ENCODE measurements around the gene AMIGO2.
"Not testable (repeated sequence)": the region's sequence is repeated elsewhere in the genome, so short reads cannot be mapped to it uniquely, and the experiment has no call there.

The AMIGO2 gene

DNA sequence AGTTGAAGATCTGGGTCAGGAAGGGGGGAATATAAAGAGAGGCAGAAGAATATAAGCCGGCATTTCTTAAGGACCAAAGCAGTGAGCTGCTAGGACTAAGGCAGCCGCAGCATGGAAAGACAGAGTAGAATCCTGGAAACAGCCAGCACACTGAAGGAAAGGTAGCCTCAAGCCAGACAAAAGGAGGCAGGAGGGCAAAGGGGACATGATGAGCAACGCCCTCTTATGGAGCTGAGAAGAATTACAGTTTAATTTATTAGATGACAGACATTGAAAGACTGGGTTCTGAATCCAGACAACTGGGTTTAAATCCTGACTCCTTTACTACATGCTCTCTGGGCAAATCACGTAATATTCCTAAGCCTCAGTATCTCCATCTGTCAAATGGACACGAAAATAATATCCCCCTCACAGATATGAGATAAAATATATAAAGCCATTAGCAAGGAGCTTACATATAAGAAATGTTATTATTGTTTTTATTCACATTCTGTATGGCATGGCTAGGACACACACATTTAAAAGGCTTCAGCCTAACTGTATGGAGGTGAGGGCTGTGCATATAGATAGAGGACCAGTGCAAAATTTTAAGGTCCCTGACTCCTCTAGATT, 8.4 kb downstream of the AMIGO2 start:
- DNase-seq = peak in 1 of 2 donors; percentile 16

DNA sequence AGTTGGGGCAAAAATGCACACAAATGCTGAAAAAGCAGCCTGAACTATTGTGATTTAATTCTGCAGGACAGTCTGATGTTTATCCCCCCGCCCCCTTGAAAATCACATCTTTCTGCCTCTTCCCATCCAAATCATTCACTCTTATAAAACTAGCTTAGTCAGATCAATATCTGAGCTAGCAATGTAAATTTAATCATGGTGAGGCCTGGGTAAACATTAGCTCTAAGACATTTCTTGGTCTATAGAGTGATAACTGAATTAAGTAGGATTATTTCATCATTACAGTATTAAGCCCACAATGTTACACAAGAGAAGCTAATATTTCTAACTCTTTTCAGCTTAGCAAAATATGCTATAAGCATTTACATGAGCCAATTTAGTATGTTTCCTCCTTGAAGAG, 9.4 kb downstream of the AMIGO2 start:
- DNase-seq = no peak

DNA sequence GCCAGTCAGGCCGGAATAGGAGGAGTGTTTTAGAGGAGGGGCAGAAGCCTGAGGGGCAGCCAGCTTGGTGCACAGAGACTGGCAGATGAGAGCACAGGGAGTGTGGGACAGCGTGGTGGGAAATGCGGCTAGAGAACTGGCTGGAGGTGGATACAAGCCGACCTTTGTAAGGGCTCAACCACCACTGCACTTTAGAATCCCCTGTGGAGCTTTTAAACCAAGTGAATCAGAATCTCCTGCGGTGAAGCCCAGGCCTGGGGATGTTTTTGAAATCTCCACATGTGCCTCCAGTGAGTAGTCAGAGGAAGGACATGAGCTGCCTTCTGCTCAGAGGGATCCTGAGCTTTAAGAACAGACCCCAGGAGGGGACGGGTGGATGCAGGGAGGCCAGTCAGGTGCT, 11.2 kb downstream of the AMIGO2 start:
- no peak for DNase-seq

DNA sequence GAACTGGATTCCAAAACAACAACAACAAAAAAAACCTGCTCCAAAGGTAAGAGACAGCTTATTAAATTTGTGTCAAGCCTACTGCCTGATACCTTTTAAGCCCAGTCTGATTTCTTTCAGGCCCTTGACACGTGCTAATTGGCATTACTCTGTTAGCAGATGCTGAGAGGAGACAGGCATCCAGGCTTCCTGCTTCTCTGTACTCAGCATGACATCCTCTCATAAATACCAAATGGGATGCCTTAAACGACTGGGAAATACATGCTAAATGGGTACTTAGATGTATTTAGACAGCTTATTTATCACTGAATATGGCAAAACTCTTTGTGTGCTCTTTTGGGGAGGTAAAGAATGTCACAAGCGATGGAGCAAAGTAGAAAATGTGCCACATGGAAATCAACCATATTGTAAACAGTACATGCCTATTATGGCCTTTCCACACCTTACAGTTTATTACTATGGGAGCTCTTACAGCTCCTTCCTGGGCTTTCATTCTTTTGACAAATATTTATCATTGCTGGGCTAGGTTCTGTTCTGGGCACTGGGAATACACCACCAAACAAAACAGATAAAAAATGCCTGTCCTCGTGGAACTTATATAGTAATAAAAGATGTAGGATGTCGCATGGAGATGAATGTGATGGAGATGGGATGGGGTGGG, 11.9 kb downstream of the AMIGO2 start:
- no peak for DNase-seq

DNA sequence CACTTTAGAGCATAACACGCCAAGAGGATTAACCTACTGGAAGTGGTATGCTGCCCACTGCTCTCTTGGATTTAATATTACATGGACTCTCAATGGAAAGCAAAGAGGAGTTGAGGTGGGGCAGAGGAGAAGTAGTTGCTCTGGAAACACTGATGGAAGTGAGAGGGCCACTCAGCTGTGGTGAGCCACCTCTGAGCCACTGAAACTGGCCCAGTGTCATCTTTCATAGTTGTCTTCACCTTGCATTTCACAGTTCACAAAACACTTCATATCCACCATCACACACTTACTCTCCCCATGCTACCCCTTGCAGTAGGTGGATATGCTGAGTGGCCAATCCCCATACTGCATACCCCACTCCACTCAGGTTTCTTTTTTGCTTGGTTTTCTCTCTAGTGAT, 12.6 kb downstream of the AMIGO2 start:
- DNase-seq = no peak

DNA sequence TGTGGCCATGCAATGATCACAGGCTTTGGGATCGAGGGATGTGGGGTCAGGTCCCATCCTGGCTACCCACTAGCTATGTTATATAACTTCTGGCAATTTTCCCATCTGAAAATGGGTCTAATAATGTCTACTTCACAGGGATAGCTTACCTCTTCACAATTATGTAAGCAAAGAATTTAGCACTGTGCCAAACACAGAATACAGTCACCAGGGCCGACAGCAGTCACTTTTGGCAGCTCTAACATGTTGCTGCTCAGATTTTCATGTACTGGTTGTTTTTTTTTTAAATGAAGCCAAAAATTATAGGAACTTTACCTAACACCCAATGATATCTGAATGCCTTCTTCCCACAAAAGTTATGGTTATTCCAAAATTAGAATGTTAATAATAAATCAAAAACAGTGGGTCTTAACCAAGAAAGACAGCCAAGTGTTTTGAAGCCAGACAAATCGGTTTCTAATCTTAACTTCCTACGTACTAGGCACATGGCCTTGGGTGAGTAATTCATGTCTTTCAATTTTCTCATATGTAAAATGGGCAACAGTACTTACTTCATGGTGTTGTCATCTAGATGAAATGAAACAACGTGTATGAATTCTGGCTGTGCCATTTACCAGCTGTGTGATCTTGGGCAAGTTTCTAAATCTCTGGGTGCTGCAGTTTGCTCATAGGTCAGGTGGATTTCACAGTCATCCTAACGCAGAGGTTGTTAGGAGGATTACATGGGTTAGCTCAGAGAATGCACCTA, 13.3 kb downstream of the AMIGO2 start:
- DNase-seq = no peak

DNA sequence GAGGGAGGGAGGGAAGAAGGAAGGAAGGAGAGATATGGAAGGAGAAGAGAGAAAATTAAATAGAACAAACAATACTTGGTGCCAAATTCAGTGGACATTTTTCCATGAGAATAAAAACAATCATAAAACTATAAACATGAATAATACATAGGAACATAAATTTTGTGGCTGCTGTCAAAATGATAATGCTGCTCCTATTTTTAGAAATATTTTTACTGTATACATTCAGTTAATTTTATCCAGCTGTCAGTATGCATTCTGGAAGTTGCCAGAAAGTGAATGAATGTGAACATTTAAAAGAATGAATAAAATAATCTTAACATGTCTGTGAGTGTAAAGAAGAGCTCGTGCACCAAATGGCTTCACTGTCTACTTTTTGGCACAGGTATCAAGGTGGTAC, 14.2 kb downstream of the AMIGO2 start:
- no peak for DNase-seq

DNA sequence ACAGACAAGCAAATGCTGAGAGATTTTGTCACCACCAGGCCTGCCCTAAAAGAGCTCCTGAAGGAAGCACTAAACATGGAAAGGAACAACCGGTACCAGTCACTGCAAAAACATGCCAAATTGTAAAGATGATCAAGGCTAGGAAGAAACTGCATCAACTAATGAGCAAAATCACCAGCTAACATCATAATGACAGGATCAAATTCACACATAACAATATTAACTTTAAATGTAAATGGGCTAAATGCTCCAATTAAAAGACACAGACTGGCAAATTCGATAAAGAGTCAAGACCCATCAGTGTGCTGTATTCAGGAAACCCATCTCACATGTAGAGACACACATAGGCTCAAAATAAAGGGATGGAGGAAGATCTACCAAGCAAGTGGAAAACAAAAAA, 21.1 kb downstream of the AMIGO2 start:
- DNase-seq = not testable (repeated sequence)

DNA sequence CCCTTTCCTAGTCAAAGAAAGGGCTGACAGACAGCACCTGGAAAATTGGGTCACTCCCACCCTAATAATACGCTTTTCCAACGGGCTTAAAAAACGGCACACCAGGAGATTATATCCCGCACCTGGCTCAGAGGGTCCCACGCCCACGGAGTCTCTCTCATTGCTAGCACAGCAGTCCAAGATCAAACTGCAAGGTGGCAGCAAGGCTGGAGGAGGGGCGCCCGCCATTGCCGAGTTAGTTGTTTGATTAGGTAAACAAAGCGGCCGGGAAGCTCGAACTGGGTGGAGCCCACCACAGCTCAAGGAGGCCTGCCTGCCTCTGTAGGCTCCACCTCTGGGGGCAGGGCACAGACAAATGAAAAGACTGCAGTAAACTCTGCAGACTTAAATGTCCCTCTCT, 22.8 kb downstream of the AMIGO2 start:
- not testable (repeated sequence) for DNase-seq

DNA sequence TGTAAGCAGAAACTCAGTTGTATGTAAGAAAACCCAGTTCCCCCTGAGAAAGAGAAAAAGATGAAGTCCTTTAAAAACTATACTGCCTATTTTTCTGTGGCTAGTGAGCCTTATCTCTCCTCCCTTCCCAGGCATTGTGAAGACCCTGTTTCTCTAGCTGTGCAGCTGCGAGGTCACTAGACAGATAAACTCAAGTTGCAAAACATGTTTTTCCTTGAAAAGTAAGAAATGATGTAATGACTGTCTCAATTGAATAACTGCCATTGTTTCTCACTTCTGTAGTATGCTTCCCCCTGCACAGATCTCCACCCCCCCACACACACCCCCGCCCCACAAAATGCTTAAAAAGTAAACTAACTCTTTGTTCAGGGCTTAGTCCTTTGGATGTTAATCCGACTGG, 23.9 kb downstream of the AMIGO2 start:
- not testable (repeated sequence) for DNase-seq

DNA sequence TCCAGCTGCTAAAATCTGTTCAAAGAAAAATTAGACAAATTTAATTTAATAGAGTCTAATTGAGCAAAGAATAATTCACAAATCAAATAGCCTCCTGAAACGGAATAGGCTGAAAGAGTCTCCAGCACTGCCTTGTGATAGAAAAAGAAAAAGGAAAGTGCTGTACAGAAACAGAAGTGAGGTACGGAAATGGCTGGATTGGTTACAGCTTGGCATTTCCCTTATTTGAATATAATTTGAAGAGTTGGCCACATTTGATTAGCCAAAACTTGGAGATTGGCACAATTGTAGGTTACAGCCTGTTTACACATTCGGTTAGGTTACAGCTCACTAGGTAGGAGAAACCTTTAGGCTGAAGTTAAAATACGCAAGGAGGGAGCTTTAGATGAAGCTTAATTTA, 25.1 kb downstream of the AMIGO2 start:
- DNase-seq = peak; percentile 22 to 23

DNA sequence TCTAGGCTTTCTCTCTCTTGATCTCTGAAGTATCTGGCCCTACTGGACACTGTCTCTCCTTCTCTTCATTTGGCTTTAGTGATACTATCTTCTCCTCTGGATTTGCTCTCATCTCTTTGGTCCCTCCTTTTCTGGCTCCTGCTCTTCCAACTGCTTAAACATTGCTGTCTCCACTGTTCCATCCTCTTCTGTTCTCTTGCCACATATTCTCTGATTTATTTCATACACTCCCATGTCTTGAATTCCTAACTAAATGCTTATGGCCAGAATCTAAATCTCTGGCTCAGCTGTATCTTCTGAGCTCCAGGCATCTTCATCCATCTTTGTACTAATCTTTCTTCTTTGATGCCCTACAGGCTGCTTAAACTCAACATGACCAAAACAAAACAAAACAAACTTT, 25.8 kb downstream of the AMIGO2 start:
- DNase-seq = no peak

DNA sequence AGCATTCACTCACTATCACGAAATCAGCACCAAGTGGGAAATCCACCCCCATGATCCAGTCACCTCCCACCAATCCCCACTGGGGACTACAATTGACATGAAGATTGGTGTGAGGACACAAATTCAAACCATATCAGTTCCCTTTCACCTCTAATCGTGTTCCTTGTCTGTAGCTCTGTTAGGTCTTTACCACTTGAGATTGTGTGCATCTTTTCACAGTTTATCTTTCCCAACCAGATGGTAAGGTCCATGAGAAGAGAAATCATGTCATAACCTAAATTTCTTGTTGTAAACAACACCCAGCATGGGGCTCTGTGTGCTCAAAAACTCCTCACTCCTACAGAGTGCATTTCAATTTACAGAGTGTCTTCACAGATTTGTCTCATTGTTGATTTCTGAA, 27.5 kb downstream of the AMIGO2 start:
- no peak for DNase-seq

DNA sequence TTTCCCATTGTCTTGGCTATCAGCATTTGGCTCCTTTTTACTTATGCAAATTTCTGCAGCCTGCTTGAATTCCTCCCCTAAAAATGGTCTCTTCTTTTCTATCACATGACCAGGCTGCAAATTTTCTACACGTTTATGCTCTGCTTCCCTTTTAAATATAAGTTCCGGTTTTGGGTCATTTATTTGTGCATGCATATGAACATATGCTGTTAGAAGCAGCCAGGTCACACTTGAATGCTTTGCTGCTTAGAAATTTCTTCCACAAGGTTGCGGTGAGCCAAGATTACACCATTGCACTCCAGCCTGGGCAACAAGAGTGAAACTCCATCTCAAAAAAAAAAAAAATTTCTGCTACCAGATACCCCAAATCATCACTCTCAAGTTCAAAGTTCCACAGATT, 28.5 kb downstream of the AMIGO2 start:
- DNase-seq = not testable (repeated sequence)

DNA sequence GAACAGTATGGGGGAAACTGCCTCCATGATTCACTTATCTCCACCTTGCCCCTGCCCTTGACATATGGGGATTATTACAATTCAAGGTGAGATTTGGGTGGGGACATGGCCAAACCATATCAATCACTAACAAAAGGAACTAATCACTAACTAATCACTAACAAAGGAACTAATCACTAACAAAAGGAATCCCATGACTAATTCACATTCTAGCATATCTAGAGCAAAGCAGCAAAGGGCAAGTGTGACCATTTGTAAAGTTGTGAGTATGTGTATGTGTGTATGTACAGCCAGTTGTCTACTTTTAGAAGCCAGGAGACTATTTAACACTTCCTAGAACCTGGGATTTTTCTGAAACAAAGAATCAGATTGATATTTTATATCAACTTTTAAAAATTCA, 31.2 kb downstream of the AMIGO2 start:
- no peak for DNase-seq

DNA sequence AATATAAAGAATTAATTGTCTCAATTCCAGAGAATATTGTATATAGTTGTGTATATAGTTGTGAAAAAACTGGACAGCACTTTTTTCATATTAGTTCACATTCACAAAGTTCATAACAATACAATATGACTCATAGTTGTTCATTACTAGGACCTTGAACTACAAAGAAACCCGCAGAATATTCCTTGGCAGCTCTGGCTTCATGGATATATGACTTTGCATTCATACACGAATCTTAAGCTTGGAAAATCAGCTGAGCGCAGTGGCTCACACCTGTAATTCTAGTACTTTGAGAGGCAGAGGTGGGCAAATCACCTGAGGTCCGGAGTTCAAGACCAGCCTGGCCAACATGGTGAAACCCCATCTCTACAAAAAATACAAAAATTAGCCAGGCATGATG, 38.4 kb downstream of the AMIGO2 start:
- no peak for DNase-seq

DNA sequence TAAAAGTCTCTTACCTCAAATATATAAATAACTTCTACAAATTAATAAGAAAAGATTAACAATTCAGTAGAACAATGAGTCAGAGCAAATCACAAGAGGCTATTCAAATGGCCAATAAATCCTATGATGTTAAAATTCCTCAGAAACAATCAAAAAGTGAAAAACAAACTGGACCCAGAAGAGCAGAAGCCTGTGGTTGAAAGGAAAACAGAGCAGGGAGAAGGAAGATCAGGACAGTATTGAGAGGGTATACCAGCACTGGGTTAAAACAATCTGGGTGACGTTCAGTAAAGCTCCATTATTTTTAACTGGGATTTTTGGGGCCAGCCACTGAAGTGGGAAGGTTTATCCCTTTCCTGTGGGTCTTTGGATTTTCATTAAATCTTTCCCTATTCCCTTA, 40.0 kb downstream of the AMIGO2 start:
- DNase-seq = no peak

DNA sequence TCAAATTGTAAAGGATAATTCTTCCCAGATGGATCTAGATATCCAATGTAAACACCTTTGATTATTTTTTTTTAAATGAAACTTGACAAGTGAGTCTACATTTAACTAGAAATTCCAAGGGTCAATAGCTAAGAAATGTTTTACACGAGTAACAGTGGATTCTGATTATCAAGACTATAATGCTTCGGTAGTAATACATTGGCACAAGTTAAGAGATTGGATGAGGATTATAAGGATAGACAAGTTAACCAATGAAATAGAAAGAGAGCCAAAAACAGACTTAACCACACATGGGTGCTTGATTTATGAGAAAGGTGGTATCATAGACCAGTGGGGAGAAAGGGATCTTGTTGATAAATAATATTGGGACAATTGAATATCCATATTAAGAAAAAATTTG, 40.7 kb downstream of the AMIGO2 start:
- DNase-seq = no peak

DNA sequence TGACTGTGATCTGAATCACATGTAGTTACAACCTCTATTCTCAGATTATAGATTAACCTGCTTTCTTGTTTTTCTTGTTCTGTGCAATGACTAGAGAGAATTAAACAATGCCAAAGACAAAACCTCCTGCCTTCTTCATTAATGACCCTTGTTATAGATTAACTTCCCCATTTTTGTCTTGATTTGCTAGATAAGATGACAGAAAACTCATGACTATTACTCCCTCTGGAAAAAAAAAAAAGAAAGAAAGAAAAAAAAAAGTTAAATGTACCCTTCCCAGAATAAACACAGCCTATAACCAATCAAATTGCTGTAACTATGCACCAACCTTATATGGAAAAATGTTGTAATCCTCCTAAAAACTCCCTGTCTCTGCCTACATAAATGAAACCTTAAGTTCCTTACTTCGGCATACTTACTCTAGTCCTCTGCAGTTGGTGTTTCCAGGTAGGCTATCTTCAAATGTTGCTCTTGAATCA, 41.5 kb downstream of the AMIGO2 start:
- peak; percentile 33 to 67 for DNase-seq

DNA sequence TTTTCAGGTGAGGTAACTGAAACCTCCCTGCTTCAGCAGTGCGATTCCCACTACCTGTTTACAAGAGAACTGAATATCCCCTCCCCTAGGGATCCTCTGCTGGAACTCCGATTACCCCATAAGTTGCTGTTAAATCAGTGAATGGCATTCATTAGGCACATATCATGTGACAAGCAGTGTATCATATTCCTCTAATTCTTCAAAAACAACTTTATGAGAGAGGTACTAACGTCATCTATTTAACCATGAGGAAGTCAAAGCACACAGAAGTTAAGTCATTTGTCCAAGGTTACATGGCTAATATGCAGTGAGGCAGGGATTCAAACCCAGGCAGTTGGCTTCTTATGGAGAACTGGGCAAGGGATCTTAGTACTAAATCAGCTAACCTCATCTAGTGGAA, 44.3 kb downstream of the AMIGO2 start:
- peak in 1 of 2 donors; percentile 9 for DNase-seq

DNA sequence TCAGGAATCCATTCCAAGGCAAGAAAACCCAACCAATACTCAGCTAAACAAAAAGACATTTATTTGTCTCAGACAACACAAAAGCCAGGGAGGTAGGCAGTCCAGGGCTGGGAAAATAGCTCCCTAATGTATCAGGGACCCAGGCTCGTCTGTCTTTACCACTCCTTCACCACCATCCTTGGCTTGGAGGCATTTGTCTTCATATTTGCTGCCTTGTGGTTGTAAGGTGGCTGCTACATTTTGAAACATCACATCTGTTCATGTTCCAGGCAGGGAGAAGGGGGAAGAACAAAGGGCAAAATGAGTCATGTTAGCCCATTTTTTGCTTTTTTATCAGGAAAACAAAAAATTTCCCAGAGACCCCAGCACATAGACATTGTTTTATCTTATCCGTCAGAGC, 45.1 kb downstream of the AMIGO2 start:
- DNase-seq = no peak

DNA sequence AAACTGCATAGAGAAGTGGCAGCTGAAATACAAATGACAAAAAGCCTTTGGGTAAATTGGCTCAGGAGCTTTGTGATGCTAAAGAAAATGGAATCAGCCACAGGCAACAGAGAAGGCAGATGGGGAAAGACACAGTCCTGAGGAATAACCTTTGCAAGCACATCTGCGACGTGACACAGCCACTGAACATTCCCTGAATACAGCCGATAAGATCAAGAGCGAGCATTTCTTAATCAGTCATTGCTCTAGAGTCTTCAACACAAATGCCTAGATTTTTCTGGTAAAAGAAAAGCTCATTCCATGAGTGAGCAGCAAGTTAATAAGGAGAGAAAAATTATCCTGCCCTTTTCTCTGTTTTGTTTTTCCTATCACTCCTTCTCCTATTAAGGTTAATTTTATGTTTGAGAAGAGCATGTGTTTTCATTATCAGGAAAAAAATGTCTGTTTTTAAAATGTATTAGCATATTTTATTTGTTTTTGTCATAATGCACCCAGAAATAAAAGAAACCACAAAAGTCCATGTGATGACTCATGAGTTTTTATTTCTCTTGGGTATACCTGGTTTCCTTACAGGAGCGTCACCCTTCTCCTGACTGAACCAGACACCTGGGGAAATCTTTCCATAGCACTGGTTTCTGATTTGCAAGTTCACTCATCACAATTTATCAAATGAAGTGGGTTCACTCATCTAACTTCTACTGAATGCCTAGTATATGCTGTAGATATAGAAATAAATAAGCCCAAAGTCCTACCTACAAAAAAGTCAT, 45.8 kb downstream of the AMIGO2 start:
- no peak for DNase-seq

DNA sequence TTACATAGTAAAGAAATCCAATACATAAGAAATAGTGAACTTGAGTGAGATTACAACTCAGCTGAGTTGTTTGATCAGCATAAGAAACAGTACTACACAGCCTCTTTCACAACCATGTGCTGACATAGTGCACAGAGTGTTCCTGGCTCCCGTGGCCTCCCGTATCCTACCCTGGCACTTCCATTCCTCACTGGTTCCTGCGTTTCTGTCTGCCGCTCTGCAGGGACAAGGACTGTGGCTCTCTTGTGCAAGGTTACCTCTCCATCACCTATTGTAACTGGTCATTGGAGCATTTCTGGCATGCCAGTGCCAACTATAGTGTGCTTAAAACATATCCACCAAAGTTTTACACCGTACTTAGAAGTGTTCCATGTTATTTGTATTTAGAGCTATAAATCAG, 46.7 kb downstream of the AMIGO2 start:
- no peak for DNase-seq
